GM12874 (cell line): ENCODE data around the gene RASA3.

Experiments
- TF ChIP-seq, protein P1 (sequence below): IDR thresholded peaks from 2 replicates; pipeline ENCODE4 v1.5.1; 2011; ENCODE audit warnings: low read depth, mild to moderate bottlenecking, control low read depth, low read length, moderate library complexity; ENCODE audit not compliant: insufficient read depth

RASA3 gene

DNA sequence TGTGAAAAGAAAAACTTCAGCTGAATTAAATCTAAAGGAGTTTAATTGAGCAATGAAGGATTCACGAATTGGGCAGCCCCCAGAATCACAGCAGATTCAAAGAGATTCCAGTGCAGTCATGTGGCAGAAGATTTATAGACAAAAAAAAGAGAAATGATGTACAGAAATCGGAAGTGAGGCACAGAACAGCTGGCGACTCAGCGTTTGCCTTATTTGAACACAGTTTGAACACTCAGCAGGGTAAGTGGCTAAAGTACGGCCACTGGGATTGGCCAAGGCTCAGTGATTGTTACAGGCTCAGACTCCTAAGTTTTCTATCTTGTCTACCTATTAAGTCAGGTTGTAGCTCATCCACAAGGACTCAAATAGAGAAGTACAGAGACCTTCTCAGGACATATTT lies 35.0 kb upstream of the RASA3 start:
- TF ChIP-seq, protein P1, sequence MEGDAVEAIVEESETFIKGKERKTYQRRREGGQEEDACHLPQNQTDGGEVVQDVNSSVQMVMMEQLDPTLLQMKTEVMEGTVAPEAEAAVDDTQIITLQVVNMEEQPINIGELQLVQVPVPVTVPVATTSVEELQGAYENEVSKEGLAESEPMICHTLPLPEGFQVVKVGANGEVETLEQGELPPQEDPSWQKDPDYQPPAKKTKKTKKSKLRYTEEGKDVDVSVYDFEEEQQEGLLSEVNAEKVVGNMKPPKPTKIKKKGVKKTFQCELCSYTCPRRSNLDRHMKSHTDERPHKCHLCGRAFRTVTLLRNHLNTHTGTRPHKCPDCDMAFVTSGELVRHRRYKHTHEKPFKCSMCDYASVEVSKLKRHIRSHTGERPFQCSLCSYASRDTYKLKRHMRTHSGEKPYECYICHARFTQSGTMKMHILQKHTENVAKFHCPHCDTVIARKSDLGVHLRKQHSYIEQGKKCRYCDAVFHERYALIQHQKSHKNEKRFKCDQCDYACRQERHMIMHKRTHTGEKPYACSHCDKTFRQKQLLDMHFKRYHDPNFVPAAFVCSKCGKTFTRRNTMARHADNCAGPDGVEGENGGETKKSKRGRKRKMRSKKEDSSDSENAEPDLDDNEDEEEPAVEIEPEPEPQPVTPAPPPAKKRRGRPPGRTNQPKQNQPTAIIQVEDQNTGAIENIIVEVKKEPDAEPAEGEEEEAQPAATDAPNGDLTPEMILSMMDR, result no peak

DNA sequence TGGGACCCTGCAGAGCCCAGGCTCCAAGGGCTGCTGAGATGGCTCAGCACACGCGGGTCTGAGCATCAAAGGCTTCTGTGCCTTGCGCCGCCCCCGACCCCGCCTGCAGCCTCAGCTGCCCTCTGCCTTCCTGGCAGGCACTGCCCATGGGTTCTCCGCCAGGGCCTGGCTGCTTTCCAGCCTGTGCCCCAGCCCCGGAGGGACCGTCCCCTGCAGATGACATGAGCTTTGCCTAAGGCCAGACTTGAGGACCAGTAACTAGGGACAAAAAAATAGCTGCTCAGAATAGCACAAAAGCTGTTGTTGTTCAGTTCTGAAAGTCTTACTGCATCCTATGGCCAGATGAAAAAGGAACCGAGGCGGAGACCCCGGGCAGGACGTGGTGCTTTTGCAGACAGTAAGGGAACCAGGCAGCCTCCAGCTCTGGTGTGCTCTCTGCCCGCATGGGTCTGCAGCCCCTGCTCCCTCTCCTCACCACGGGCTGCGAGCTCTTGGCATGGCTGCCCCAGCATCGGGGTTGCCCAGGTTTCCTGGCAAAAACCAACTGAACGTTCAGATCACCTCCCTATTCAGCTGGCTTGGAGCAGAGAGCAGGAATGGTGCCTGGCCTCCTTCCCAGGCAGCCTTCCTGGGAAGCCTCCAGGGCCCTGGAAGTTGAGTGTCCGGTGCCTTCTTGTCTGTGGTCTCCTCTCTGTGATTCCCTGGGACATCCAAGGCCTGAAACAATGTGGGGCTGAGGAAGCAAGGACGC lies 34.1 kb upstream of the RASA3 start:
- TF ChIP-seq, protein P1, result no peak

DNA sequence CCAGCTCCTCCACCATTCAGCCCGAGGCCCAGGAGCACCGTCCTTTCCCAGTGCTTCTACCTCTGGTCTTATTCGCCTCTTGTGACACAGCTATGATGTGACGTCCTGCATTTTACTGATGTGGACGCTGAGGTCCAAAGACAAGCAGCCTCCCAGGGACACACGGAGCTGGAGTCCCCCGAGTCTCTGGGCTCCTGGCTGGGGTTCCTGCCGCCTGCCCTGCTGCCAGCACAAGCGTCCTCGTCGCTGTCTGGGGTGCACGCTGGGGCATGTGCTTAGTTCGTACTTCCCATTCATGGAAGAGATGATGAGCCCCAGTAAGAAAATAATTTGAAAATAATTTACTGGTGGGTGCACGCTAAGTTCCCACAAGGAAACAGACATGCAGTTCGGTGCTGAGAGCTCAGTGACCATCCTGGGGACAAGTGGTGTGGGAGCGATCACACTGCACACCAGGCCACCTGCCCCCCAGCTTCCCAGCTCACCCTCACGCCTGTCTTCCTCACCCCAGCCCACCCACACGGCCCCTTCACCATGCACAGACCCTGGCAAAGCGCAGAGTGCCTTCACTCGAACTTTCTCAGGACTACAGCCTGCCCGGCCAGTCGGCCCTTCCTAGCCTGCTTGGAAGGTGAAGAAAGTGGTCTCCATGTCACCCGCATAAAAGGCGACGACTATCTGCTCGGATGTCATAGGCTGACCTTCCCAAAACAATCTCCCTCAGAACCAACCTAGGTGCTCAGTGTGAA lies 32.4 kb upstream of the RASA3 start:
- TF ChIP-seq, protein P1, result no peak

DNA sequence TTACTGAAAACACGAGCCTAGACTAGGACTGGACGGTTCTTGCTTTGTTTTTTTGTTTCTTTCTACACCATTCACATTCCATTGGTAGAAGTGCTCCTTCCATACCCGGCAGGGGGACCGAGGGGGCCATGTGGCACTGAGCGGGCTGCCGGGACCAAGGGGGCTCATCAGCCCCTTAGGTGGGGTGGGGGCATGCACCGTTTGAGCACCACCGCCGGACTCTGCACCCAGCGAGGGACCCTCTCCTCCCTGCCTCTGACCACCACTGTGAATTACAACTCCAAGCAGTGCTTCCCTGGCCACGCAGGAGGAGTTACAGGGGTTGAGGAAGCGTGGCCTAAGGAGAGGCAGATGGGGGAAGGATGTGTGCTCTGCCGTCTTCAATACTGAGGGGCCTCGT lies 31.6 kb upstream of the RASA3 start:
- TF ChIP-seq, protein P1, result no peak

DNA sequence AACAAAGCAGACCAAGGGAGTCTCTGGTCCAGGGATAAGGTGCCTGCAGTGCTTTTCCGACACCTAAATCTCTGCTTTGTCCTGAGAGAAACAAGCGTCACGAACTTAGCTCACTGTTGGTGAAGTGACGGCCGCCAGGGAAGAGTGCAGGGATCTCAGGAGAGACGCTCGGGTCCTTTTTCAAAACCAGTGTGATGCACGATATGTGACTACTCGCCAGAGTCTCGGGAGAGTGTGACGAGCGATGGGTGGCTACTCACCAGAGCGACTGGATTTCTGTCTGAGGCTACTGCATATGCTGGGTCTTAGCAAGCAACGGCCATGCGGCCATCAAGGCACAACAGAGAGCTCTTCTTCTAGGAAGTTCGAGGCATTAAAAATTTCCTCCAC lies 30.1 kb upstream of the RASA3 start:
- TF ChIP-seq, protein P1, result no peak

DNA sequence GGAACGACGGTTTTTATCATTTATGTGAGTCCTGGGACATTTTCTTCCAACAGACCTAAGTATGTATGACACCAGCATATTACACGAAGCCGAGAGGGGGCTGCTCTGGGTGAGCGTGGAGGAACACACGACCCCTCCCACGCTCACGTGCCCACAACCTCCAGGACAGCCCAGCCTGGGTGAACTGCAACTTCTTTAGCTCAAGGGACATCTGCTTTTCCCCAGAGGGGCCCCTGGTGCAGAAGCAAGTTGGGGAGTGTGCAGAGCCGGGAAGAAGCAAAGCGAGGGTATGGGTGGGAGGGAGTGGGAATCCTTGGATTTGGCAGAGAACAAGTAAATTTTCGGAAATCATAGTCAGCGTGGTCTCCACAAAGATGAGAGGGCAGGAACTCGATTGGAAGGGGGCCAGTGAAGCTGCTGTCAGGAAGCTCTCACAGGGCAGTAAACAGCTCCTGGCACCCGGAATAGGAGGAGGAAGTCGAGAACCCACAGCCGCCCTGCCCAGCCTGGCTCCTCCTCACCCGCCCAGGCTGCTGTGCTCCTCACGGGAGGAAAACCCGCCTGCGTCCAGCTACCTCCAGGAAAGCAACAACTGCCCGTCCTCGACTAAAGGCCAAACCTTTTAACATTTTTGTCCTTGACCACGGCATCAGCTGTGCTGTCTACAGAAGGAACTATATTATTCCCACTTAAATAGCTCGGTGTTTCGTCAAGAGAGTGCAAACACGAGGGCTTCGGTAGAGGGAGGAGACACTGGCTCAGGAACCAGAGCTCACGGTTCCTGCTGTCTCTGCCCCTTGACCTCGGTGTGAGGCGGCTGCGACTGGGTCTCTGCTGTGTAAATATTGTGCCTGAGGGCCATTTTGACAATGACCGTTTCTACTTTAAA lies 29.5 kb upstream of the RASA3 start:
- TF ChIP-seq, protein P1, result no peak

DNA sequence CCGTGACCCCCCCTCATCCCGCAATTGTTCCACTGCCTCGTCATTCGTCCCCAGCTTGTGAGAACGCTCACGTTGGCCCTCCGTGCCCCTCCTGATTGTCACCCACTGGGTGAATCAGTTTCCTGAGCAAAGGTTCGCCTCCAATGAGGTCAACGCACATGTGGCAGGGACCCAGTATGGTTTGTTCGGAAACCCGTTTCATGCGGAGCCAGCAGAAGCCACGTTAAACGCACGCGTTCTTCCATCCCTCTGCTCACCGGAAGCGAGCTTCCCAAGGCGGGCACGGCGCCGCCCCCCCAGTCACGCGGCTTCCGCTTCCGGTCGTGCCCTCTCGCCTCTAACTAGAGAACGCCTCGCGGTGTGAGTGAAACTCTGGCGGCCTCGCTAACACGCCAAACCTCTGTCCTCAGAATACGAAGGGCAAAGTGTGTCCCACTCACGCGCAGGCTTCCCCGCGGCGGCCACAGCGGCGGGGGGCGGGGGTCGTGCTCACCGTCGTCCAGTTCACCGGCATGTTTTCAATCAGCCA lies 28.7 kb upstream of the RASA3 start:
- TF ChIP-seq, protein P1, result no peak
